GM21528 (cell line): Measurements from ENCODE around the gene NCF2.

ENCODE experiments used
- ATAC-seq: cut with Tn5 transposase; IDR thresholded peaks from one replicate; pipeline ENCODE4 v1.9.1; 2021; ENCODE audit warnings: mild to moderate bottlenecking, moderate library complexity; ENCODE audit not compliant: unreplicated experiment, low FRiP score

The NCF2 gene

DNA sequence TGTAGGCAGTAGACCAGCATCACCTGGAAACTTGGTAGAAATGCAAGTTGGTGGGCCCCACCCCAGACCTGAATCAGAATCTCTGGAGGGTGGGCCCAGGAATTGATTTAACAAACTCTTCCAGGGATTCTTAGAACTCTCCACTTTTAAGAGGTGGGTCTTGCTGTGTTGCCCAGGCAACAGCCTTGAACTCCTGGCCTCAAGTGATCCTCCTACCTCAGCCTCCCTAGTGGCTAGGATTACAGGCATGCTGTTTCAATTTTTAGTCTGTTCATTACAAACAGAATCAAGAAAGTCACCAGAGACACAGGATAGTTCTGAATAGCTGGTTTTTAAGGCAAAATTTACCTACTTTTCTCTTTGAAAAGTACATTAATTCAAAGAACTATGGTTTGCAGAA is 31.2 kb downstream of the NCF2 start:
- no peak for ATAC-seq

DNA sequence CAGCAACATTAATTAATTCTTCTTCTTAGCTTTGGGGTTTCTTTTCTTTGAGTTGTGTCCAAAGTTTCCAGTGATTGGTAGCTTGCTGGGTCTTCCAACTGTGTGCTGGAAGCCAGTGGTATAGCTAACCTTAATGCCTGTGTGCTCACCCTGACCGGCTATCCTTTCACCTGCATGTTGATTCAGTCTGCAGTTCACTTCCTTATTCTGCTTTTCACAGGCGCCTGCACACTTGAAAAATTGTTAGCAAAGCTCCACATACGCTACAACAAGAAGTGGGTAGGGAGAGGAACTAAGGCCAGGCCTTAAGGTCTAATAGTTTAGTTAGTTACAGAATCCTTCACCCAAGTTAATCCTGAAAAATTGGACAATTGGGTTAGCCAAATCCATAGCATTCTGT is 35.7 kb downstream of the NCF2 start:
- no peak for ATAC-seq

DNA sequence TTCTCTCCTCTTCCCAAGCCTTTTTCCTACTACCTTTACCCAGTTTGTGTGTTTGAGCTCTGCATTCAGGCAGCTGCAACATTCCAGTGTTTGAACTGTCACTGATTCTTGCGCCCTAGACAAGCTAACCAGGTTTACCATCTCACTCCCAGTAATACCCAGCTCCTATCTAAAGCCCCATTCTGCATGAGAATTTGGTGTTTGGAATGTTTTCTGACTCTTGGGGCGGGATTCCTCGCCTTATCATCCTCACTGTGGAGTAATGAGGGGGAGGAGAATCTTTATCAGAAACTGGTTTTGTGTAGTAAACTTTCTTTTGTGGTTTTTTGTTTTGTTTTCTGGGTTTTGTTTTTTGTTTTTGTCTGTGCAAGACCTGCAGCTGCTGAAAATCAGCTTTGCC is 36.5 kb downstream of the NCF2 start:
- ATAC-seq: no peak

DNA sequence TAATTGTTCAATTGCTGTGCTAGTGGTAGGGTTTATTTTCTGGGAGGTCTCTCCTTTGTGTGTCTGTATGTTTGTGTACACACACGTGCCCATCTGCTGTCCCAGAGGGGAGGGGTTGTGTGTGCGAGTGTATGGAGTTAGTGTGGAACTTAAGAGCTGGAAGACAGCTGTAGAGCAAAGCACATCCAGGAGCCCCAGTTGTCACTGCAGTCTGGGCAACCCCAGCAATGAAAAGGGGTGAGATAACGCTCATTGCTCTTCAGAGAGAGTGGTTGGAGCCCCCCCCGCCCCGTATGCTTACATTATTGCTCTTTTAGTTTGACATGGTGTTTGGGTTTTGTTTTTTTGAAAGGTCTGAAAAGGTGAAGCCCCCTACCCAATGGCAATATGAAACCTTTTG is 36.9 kb downstream of the NCF2 start:
- no peak for ATAC-seq

DNA sequence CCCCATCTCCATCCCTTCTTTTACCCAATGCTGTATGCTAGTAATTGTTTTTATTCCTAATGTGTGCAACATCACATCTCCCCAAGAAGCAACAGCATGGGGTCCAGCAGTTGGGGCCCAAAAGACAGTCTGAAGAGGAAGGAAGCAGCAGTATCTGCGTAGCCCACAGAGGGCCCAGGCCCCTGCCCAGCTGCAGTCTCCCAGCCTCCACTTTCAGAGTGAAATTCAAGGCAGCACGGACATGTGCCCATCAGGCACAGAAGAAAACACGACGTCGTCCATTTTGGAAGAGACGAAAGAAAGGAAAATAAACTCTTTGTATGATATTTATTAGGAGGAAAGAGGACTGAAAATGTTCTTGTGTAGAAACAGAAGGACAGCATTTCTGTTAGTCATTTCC is 37.4 kb downstream of the NCF2 start:
- no peak for ATAC-seq

DNA sequence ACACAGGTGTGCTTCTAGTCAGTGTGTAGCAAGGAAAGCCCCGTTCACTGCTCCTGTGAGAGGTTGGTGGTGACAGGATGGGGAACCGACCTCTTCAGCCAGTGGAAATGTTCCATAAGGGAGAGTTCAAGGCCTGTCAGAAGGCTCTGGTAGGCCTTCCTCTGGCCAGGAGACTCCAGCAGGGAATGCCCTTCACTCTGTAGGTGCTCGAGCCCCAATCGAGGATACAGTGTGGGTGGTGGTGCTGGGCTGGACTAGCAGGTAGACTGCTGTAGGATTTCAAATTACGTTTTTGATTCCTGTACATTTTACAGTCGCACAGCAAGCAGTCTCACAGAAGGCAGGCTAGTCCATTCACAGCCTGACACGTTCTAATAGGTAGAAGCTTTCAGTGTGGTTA is 37.8 kb downstream of the NCF2 start:
- ATAC-seq: no peak

DNA sequence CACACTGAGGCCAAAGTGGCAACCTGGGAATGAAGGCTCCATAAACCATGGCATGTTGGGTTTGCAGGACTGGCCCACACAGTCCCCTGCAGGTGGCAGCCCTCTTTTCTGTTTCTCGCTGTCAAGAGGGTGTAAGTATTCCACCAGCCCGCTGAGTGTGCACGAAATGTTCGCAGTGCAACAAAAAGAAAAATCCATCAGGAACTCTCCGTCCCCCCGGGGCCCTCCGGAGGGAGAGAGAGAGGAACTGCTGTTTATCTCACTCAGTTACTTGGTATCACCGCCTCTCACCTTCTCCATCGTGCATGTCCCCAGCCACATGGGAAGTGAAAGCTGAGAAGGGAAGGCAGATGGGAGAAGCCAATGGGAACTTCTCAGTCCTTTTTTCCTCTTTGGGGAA is 38.3 kb downstream of the NCF2 start:
- no peak for ATAC-seq

DNA sequence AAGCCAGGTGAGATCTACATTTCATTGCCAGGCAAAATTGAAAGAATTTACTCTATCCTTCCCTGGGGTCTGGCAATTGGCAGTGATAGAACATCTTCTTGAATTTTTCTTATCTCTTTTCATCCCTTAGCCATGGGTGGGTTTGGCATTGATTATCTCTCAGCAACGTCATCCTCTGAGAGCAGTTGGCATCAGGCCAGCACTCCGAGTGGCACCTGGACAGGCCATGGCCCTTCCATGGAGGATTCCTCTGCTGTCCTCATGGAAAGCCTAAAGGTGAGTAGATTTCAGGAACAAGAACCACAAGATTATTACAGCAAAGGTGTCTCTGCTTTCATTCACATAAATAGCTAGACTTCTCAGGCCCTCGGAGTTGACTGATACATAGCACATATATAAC is 39.3 kb downstream of the NCF2 start:
- no peak for ATAC-seq

DNA sequence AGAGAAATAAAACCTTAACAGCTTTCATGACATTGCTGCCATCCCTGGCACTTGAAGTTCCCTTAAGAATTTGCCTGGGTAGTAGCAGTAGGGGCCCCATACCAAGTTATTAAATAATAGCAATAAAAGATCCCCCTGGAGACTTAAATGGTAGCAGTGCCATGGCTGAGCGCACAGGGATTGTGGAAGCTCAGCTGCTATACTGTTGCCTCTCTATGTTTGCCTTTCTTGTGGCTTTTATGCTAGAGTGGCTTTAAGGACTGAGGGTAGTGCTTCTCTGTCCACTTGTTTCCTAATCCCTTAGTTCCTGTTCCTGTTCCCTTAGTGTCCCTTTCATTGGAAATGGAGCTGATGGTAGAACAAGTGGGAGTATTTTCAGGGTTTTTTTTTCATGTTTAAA is 42.1 kb downstream of the NCF2 start:
- ATAC-seq: no peak

DNA sequence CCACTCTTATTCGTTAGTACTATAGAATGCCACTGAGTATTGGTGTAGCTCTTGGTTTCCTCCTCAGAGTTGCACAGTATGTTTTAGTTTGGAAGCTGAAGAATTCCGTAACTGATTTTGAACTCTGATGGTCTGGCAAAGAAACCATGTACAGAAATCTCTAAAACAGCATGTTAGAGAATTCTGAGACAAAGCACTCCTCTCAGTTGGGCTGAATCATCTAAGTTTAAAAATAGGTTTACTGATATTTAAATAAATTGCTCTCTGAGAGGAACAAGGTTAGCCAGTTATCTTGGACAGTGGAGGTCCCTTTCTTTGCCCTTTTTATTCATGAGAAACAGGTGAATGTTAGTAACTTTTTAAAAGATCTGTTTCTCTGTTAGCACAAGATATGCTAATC is 43.8 kb downstream of the NCF2 start:
- ATAC-seq: no peak

DNA sequence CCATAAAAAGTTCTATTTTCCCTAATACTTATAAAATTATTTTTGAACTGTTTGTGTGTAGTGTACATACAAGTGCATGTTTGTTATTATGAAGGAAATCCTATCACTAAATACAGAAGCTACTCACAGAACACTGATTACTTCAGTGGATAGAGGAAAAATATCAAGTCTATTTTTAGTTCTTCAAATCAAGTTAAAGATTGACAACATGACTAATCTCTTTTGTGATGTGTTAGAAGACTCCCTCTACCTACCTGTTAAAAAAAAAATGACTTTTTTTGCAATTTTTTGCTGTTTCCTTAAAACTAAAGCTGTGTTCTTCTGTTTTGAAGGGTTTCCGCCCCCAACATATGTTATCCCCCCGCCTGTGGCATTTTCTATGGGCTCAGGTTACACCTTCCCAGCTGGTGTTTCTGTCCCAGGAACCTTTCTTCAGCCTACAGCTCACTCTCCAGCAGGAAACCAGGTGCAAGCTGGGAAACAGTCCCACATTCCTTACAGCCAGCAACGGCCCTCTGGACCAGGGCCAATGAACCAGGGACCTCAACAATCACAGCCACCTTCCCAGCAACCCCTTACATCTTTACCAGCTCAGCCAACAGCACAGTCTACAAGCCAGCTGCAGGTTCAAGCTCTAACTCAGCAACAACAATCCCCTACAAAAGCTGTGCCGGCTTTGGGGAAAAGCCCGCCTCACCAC is 45.5 kb downstream of the NCF2 start:
- ATAC-seq: no peak

DNA sequence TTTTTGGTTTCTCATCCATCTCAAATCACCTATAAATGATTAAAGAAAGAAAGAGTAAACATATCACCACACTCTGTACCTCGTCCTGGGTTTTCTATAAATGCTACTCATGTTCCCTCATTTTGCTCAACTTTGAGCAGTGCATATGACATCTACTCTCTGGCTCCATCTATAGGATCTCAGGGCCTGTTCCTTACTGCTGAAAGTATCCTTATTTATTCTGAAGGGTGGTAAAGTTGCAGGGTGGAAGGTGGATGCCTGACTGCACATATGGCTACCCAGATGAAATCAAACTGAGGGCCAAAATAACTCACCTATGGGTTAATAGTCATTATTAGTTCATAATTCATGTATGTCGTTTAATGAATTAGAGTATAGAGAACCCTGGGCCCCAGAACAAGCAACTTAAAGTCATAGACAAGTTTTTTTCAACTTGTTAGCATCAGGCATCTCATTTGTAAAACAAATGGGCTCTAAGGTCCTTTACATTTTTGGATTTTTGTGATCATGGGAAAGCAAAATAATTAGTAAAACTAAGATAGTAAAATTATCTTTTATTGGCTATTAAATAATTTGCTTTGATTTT is 46.5 kb downstream of the NCF2 start:
- no peak for ATAC-seq

DNA sequence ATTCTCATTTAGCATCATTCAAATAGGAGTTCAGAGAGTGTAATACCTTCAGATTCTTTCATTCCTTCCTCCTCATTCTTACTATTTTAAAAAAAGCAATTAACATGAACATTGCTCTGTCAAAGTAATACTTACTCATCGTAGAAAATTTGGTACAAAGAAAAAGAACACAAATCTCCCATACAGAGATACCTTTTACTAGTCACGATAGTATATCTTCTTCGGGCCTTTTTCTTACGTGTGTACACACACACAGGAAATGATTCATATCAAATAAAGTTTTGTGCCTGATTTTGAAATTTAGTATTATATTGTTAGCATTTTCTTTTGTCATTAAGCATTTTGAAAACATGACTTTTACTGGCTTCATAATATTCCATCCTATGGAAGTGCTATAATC is 52.9 kb downstream of the NCF2 start:
- ATAC-seq: no peak

DNA sequence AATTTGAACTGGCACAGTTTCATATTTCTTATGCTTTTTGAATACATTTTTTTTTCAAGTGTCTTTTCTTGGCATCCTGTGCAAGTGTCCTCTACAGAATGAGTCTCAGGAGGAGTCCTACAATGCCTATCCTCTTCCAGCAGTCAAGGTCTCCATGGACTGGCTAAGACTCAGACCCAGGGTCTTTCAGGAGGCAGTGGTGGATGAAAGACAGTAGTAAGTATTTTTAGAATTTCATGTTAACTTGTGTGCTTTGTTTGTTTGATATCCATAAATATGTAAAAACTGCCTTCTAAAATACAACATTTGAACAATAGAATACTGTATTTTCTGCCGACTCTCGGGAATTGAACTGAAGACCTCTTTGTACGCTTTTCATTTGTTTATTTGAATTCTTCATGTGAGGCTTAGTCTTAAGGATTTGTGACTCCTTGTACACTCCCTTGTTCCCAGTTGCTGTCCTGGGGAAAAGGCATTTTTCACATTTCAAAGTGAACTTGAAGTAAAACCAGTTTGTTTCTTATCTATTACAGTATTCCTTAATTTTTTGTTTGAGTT is 56.6 kb downstream of the NCF2 start:
- ATAC-seq: no peak

DNA sequence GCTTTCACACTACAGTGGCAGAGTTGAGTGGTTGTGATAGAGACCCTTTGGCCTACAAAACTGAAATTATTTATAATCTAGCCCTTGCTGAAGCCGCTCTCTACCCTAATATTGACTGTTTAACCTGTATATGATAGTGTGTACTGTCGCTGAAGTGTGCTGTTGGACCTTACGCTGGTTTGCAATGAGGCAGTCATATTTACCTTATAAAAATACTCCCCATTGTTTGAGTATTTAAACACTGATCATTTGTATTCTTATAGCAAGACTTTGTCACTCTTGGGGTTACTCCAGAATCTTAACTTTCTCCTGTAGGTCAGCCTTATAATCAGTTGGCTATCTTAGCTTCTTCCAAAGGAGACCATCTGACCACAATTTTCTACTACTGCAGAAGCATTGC is 61.7 kb downstream of the NCF2 start:
- ATAC-seq: no peak

DNA sequence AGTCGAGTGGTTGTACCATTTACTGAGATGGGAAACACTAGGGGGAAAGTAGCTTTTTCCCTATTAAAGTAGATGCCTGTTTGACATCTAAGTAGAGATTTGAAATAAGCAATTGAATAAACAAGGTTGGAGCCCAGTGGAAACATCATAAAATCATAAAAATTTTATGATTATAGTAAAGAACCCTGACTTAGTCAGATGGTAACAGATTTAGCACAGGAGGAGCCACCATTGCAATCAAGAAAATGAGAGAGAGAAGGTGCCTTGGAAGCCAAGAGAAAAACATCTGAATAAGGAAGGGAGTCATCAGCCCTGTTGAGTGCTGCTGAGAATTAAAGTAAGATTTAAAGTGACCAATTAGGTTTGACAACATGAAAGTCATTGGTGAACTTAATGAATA is 68.2 kb downstream of the NCF2 start:
- no peak for ATAC-seq

DNA sequence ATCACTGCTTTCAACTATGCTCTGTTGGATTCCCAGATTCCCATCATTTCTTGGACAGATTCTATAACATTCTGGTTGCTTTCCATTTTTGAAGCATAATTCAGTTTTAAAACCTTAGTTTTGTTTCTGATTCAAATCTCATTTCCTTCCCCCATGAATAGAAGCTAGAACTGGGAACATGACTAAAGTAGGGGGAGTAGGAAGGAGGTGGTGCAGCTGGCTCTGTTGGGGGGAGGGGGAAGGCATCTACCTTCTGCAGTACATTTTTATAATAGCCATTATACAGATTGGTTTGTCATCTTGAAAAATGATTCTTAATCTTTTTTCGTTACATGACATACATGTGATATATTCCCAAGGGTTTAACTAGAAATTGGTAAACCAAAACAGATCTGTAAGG is 69.9 kb downstream of the NCF2 start:
- ATAC-seq: no peak

DNA sequence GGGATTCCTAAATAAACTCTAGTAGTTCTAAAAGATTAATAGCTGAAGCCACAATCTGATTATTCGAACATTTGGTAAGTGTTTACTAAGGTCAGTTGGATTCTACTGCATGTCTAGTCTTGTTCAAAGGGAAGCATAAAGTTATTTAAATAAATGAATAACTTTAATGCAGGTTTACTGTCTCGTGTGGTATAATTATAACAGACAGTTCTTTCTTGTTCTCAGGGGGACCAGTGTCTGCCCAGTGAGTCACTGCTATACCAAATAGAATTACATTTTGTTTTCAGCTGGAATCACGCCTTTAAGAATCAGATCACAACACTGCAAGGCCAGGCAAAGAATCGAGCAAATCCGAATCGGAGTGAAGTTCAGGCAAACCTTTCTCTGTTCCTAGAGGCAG is 72.9 kb downstream of the NCF2 start:
- ATAC-seq: no peak

DNA sequence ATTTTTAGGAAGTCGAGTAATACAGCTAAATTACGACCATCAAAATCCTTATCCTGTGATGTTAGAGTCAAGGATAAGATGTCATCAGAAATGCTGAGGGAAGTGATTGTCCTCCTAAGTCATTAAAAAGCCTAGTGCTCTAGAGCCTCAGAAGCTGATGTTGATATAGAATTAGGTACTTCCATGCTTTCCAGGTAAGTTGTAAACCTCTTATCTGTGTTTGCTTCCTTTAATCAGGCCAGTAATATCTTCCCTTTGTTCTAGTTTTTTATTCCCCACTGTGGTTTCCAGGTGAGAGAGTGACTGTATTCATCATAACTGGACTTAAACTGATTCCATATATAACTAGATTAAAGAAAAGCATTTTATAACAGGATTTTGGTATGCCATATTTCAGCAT is 73.5 kb downstream of the NCF2 start:
- ATAC-seq: no peak

DNA sequence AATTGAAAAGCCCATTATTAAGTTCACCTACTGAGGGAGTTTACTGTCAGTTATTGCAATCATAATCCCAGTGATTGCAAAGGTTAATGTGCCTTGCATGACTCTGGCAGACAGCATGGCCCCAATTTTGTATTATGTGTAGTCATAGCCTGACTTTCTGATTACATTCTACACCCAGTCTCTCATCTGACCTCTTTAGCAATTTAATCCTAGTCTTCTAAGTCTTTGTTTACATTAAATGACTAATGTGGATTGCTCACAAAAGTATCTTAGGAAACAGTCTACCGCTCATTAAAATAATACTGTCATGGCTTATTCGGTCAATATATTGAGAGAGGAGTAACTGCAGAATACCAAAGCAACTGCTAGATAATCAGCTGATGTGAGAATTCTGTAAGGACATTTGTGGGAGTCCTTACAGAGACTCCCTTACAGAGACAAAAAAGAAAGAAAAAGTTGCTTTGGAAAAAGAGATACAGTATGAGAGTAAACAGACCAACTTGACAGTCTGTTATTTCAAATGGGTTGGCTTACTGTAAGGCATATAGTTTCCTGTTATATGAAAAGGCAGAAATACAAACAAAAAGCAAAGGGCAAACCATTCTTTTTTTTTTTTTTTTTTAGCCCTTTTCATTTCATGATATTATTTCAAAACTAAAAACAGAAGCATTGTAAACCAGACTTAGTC is 75.1 kb downstream of the NCF2 start:
- no peak for ATAC-seq

DNA sequence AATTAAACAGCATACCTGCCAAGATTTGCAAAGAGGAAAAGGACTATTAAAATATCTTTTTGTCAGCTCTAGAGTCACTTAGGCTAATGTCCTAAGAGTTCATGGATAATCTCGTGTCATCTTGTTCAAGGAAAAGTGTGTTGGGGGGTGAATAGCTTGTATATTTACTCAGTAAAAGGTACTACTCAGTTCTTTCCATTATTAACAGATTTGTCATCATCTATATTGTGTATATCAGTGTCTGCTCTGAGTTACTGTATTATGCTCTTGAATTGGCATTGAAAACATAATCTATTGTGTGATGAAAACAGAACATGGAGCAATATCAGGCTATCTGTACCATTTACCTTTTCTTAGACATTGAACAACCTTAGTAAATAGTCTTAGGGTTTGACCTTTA is 76.0 kb downstream of the NCF2 start:
- ATAC-seq: no peak

DNA sequence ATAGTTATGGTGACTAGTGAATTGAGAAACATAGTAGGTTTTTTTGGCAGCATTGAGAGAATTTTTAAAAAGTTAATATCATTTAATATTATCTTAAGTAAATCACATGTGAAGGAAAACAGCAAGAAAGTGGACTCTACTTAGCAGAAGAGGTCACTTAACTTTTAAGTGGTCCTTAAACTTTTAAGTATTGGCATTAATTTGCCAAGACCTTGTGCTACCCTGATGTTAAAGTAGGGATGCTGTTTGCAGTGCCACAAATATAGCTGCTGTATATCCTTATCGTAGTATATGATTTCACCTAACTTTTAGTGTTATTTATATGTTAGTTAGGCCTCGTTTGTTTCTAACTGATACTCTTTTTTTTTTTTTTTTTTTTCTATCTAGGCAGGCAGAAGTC is 77.8 kb downstream of the NCF2 start:
- ATAC-seq: no peak
